Panc1 (cell line): ENCODE data around the gene NOTCH3.

ENCODE experiments used
- POLR2AphosphoS5 ChIP-seq: IDR thresholded peaks from 2 replicates; pipeline ENCODE4 v1.6.1; 2012; ENCODE audit warnings: mild to moderate bottlenecking, low read depth, low read length, moderate library complexity
- TCF7L2 ChIP-seq: IDR thresholded peaks from 2 replicates; pipeline ENCODE4 v1.6.1; 2011; ENCODE audit warnings: mild to moderate bottlenecking, low read depth, low read length, inconsistent platforms
- TF ChIP-seq, protein P1 (sequence below): fragments of 450-650 bp; IDR thresholded peaks from 2 replicates; pipeline ENCODE4 v1.5.1; 2017; ENCODE audit warnings: mild to moderate bottlenecking

DNA sequence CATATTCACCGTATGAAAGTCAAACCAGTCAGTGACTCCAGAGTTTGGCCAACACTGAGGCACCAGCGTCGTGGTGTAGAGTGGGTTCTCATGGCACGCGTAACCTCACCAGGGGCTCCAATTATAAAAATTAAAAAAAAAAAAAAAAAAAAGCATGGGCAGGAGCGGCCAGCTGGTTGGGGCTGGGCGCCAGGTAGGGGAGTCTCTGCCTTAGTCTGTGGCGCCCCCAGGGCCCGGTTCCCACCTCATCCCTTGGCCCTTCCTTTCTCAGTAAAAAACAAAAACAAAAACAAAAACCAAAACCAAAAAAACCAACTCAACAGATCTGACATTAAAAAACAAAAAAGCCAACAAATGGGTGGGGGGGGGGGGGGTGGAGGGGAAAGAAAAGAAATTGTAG, 36.1 kb upstream of the NOTCH3 start:
- TF ChIP-seq, protein P1, sequence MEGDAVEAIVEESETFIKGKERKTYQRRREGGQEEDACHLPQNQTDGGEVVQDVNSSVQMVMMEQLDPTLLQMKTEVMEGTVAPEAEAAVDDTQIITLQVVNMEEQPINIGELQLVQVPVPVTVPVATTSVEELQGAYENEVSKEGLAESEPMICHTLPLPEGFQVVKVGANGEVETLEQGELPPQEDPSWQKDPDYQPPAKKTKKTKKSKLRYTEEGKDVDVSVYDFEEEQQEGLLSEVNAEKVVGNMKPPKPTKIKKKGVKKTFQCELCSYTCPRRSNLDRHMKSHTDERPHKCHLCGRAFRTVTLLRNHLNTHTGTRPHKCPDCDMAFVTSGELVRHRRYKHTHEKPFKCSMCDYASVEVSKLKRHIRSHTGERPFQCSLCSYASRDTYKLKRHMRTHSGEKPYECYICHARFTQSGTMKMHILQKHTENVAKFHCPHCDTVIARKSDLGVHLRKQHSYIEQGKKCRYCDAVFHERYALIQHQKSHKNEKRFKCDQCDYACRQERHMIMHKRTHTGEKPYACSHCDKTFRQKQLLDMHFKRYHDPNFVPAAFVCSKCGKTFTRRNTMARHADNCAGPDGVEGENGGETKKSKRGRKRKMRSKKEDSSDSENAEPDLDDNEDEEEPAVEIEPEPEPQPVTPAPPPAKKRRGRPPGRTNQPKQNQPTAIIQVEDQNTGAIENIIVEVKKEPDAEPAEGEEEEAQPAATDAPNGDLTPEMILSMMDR: no peak
- TF ChIP-seq TCF7L2 (no peak), POLR2AphosphoS5 (no peak)
